Measurements from ENCODE around the gene VOPP1.

- TF ChIP-seq ZNF274 (IDR thresholded peaks at IDR 0.05; ENCODE audit: low read depth, low read length) (no peak), SUZ12 (IDR thresholded peaks at IDR 0.05; ENCODE audit: extremely low read depth, insufficient read depth, insufficient read length) (no peak), YY1 (IDR thresholded peaks at IDR 0.05; ENCODE audit: insufficient read depth, insufficient read length) (no peak)
Measured at GRCh38 chr7:55508221-55509011, 63.9 kb downstream of the VOPP1 start.

All from NT2/D1 (cell line).